GM18505 (cell line): ENCODE measurements around the gene DOCK10.
A peak's percentile ranks its signal among the peaks of the same experiment; 100 is the strongest.

ENCODE experiments used
- ATAC-seq: cut with Tn5 transposase; IDR thresholded peaks from one replicate; pipeline ENCODE4 v1.9.1; 2021; ENCODE audit not compliant: unreplicated experiment
- POLR2A ChIP-seq: IDR thresholded peaks from 4 replicates; pipeline ENCODE4 v1.6.1; 2011; ENCODE audit warnings: borderline replicate concordance; ENCODE audit not compliant: insufficient read depth, insufficient read length; ENCODE audit errors: extremely low read depth

DOCK10 gene

GRCh38 chr2:224781400-224781799, 260.9 kb downstream of the DOCK10 start:
- ATAC-seq: no peak
- TF ChIP-seq POLR2A: no peak

DNA sequence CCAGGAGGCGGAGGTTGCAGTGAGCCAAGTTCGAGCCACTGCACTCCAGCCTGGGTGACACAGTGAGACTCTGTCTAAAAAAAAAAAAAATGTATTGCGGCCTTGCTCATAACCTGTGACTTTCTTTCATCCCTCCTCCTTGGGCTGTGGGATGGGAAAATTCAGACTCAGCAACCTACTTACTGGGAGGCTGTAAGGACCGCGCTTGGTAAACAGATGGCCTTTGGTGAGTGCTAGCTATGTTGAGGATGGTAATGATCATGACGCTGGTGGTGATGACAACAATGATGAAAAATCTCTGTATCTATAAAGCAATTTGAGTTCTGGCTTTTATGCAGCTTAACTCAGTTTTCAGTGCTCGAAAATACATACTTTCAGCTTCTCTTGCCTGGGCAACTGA, 261.4 kb downstream of the DOCK10 start:
- TF ChIP-seq POLR2A: no peak
- no peak for ATAC-seq

- ATAC-seq: no peak
- TF ChIP-seq POLR2A: no peak
Observed at GRCh38 chr2:224780106-224780505, 262.2 kb downstream of the DOCK10 start.

DNA sequence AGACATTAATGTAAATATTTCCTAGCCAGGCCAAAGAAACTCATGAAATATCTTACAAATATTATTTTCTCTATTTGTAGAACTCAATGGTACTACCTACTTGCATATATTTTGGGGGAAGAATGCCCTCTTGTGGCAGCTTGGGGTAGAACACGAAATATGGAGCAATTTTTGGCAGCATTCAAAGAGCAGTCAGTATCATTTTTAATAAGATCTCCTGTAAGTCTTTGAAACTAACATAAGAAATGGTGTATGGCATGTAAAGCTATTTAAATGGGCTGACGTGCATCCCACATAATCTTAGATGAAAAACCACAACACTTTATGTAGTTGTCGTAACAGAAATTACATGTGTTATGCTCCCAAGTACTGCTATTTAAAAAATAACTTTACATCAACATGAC, 263.8 kb downstream of the DOCK10 start:
- ATAC-seq: peak; percentile 61
- no peak for TF ChIP-seq POLR2A

DNA sequence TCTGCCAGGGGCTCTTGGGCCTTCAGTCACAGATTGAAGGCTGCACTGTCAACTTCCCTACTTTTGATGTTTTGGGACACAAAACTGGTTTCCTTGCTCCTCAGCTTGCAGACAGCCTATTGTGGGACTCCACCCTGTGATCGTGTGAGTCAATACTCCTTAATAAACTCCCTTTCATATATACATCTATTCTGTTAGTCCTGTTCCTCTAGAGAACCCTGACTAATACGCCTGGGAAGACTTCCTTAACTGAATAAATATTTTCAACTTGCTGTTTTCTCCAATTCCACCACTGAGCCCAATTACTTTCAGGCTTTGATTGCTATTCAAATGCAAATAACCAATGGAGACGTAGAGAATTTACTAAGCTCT, 264.7 kb downstream of the DOCK10 start:
- ATAC-seq: no peak

DNA sequence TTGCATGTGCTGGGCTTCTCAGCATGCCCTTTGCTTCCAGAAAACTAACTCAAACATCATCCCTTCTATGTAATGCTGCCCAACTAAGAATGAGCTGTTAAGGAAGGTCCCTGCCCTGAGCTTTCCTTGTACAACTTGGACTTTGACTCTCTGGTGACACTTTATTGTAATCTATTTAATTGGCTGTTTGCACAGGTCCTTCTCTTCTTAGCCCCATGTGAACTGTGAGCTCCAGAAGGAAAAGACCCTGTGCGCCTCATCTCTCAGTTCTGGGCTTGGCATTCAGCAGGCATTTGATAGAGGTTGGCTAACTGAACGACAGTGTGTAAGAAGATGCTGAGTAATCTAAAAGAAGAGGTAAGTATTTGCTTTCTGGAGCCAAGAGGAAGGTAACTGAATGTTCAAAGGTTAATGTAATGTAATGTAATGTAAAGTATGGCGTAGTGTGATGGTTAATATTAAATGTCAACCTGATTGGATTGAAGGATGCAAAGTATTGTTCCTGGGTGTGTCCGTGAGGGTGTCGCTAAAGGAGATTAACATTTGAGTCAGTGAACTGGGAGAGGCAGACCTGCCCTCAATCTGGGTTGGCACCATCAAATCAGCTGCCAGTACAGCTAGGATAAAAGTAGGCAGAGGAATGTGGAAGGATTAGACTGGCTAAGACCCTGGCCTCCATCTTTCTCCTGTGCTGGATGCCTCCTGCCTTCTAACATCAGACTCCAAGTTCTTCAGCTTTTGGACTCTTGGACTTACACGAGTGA, 265.3 kb downstream of the DOCK10 start:
- no peak for ATAC-seq
- no peak for TF ChIP-seq POLR2A

More for the DNA sequence above, 264.7 kb downstream of the DOCK10 start:
- TF ChIP-seq POLR2A: no peak

GRCh38 chr2:224775647-224776046, 266.6 kb downstream of the DOCK10 start:
- no peak for TF ChIP-seq POLR2A
- no peak for ATAC-seq

DNA sequence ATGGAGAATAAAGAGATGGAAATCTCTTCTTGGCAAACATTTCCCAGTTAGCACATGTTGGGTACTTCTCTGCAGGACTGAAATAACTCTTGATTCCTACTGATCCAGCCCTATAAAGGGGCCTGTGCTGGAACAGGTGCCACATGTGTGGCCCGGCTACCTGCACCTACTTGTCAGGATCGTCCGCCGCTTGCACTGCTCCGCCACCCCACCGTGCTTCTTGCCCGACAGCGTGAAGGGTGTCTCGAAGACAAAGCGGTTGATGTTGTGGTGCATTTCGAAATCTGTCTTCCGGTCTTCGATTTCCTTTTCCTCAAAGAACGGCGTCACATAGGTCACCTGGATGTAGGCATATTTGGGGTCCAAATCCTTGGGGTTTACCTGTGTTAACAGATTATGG, 267.5 kb downstream of the DOCK10 start:
- no peak for ATAC-seq
- no peak for TF ChIP-seq POLR2A

- no peak for ATAC-seq
- TF ChIP-seq POLR2A: no peak
Observed at GRCh38 chr2:224772494-224772893, 269.8 kb downstream of the DOCK10 start.

DNA sequence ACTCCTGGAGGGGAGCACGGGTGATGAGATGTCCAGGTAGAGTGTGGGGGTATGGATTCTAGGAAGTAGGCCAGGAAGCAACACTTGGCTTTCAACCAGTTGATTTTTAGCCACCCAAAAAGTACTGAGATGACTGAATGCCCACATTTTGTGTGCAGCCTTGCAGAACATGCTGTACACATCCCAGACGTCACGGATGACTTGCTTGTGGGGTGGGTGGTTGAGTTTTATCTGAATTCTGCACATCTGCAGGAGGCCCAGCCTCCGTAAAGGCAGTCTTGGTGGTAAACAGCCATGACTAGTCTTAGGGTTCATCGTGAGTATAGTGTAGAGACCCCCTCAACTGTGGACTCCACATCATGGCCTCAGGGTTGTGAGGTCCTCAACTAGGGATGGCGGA, 272.8 kb downstream of the DOCK10 start:
- no peak for ATAC-seq
- TF ChIP-seq POLR2A: no peak

- no peak for TF ChIP-seq POLR2A
- ATAC-seq: peak; percentile 59
Observed at GRCh38 chr2:224764565-224765236, 277.6 kb downstream of the DOCK10 start.

GRCh38 chr2:224757934-224758548, 284.2 kb downstream of the DOCK10 start:
- no peak for TF ChIP-seq POLR2A
- no peak for ATAC-seq

DNA sequence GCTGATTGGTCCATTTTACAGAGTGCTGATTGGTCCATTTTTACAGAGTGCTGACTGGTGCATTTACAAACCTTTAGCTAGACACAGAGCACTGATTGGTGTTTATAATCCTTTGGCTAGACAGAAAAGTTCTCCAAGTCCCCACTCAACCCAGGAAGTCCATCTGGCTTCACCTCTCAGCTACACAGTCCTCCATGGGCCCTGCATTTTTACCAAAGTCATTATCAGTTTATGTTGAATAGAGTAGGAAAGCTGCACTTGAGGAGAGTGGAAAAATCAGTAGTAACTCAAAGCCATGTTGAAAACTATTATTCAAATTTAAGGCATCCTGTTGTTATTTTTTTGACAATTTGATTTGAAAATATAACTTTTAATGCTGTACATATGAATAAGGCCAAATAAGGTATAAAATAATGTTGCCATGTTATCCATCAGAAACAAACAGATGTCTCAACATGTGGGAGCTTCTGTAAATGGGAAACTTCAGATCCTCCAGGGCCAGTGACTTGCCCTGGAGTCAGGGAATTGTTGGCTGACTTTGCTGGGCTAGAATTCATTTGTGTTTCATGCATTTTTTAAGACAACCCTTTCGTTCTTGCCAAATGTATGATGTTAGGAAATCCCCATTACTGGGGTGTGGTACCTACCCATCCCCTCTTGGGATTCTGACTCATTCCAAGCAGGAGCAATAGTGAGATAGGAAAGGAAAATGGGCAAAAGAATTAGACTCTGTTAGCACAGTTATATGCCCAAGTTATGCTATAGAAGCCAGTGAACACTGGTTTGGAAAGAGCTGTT, 288.3 kb downstream of the DOCK10 start:
- ATAC-seq: no peak
- TF ChIP-seq POLR2A: no peak
